Kidney glomerular epithelial cell (primary cell): Measurements from ENCODE around the gene NEK8.
"Not testable (repeated sequence)": the region's sequence is repeated elsewhere in the genome, so short reads cannot be mapped to it uniquely, and the experiment has no call there.

Experiments
- DNase-seq: peaks from one replicate; lab custom pipeline; 2025; lab: John Stamatoyannopoulos, UW

NEK8 gene

GRCh38 chr17:28710861-28711722, 17.5 kb upstream of the NEK8 start:
- DNase-seq: peak; percentile 76

GRCh38 chr17:28711723-28712031, 16.9 kb upstream of the NEK8 start, which contains the start of gene PROCA1:
Gene PROCA1, minus strand, starts transcription at chr17:28711888. Its CDS starts 228 bp downstream, at chr17:28711660.
- DNase-seq: no peak

- DNase-seq: no peak
Measured at GRCh38 chr17:28712032-28712704, 16.4 kb upstream of the NEK8 start.

- no peak for DNase-seq
Measured at GRCh38 chr17:28712705-28713415, 15.7 kb upstream of the NEK8 start.

- no peak for DNase-seq
Measured at GRCh38 chr17:28714281-28714680, 14.3 kb upstream of the NEK8 start.

- no peak for DNase-seq
Measured at GRCh38 chr17:28715217-28715616, 13.4 kb upstream of the NEK8 start.

GRCh38 chr17:28716740-28717577, 11.6 kb upstream of the NEK8 start:
- no peak for DNase-seq

- DNase-seq: peak; percentile 76
Measured at GRCh38 chr17:28717578-28718332, 10.8 kb upstream of the NEK8 start, which contains the start of gene RAB34. Gene RAB34, minus strand, starts transcription at chr17:28717868. Its CDS starts 602 bp downstream, at chr17:28717266.

GRCh38 chr17:28718333-28719020, 10.1 kb upstream of the NEK8 start:
- DNase-seq: no peak

- no peak for DNase-seq
Measured at GRCh38 chr17:28719021-28719433, 9.6 kb upstream of the NEK8 start.

GRCh38 chr17:28720247-28720996, 8.2 kb upstream of the NEK8 start:
- DNase-seq: no peak

- DNase-seq: not testable (repeated sequence)
Measured at GRCh38 chr17:28720997-28721329, 7.6 kb upstream of the NEK8 start.

- DNase-seq: no peak
Measured at GRCh38 chr17:28722417-28723158, 6.0 kb upstream of the NEK8 start.

GRCh38 chr17:28723159-28723835, 5.3 kb upstream of the NEK8 start:
- no peak for DNase-seq

GRCh38 chr17:28723836-28724499, 4.6 kb upstream of the NEK8 start:
- not testable (repeated sequence) for DNase-seq

- no peak for DNase-seq
Measured at GRCh38 chr17:28724500-28725165, 4.0 kb upstream of the NEK8 start.

GRCh38 chr17:28725166-28725659, 3.4 kb upstream of the NEK8 start:
- DNase-seq: peak; percentile 73
